Globus pallidus (tissue), 1 donor: ENCODE data around the gene NHLH1.

ENCODE experiments used
- DNase-seq: peaks from one replicate; pipeline ENCODE4 v3.0.0-alpha.2; 2015; ENCODE audit warnings: low spot score

Gene NHLH1

GRCh38 chr1:160412028-160412362 is 45.1 kb downstream of the NHLH1 start:
- DNase-seq: no peak

GRCh38 chr1:160413716-160414115 is 46.8 kb downstream of the NHLH1 start:
- no peak for DNase-seq

GRCh38 chr1:160414881-160415280 is 48.0 kb downstream of the NHLH1 start:
- DNase-seq: no peak

- no peak for DNase-seq
Measured at GRCh38 chr1:160415696-160416290, 48.9 kb downstream of the NHLH1 start.

GRCh38 chr1:160416369-160416768 is 49.5 kb downstream of the NHLH1 start:
- no peak for DNase-seq

- no peak for DNase-seq
Measured at GRCh38 chr1:160418483-160418882, 51.6 kb downstream of the NHLH1 start.

- DNase-seq: no peak
Measured at GRCh38 chr1:160419150-160419837, 52.4 kb downstream of the NHLH1 start.

- no peak for DNase-seq
Measured at GRCh38 chr1:160419838-160420169, 52.9 kb downstream of the NHLH1 start.

GRCh38 chr1:160420881-160421842 is 54.3 kb downstream of the NHLH1 start:
- DNase-seq: no peak

GRCh38 chr1:160421881-160422280 is 55.0 kb downstream of the NHLH1 start:
- DNase-seq: no peak
